ENCODE data around the gene EVI5L.

EVI5L gene

GRCh38 chr19:7911508-7912143, 81.6 kb downstream of the EVI5L start:
- H3K27ac ChIP-seq, result peak overlapping the region; percentile 32
- POLR2A ChIA-PET (ENCODE audit: low non-redundant PET), result interaction anchor here (0.8 kb wide), 1 partner anchor 10 kb away, joined by 4 read pairs; no protein-coding TSS in a partner anchor
- CTCF ChIA-PET, result interaction anchor here (0.6 to 1.2 kb wide), 4 partner anchors 17 to 470 kb away, joined by 3 to 4 read pairs (median 3); no protein-coding TSS in a partner anchor

GRCh38 chr19:7912144-7912696, 82.2 kb downstream of the EVI5L start:
- CTCF ChIA-PET, result interaction anchor here (1.2 kb wide), 1 partner anchor 43 kb away, joined by 3 read pairs; no protein-coding TSS in a partner anchor
- no peak for TF ChIP-seq CTCF (conservative IDR thresholded peaks at IDR 0.05; ENCODE audit: low read depth)
- peak overlapping the region; percentile 32; the same call in 1 of the 2 replicates for H3K27ac ChIP-seq
- POLR2A ChIA-PET (ENCODE audit: low non-redundant PET), result no interaction called here
- DNase-seq (ENCODE audit: low spot score), result no peak

More at GRCh38 chr19:7911508-7912143, 81.6 kb downstream of the EVI5L start:
- DNase-seq (ENCODE audit: low spot score), result no peak
- TF ChIP-seq CTCF (conservative IDR thresholded peaks at IDR 0.05; ENCODE audit: low read depth), result no peak

GRCh38 chr19:7912697-7913564, 82.9 kb downstream of the EVI5L start:
- TF ChIP-seq CTCF (conservative IDR thresholded peaks at IDR 0.05; ENCODE audit: low read depth), result no peak
- no peak for DNase-seq (ENCODE audit: low spot score)
- CTCF ChIA-PET, result interaction anchor here (0.7 kb wide), 1 partner anchor 351 kb away, joined by 3 read pairs; no protein-coding TSS in a partner anchor
- POLR2A ChIA-PET (ENCODE audit: low non-redundant PET), result interaction anchor here (0.7 kb wide), 1 partner anchor 10 kb away, joined by 3 read pairs; no protein-coding TSS in a partner anchor
- no peak overlapping the region for H3K27ac ChIP-seq

GRCh38 chr19:7913652-7914051, 83.6 kb downstream of the EVI5L start:
- no peak for TF ChIP-seq CTCF (conservative IDR thresholded peaks at IDR 0.05; ENCODE audit: low read depth)
- peak overlapping the region; percentile 24; the same call in 1 of the 2 replicates for H3K27ac ChIP-seq
- DNase-seq (ENCODE audit: low spot score), result no peak
- ChIA-PET CTCF (interaction anchor here (0.7 kb wide), 1 partner anchor 350 kb away, joined by 3 read pairs; no protein-coding TSS in a partner anchor), POLR2A (ENCODE audit: low non-redundant PET) (no interaction called here)

GRCh38 chr19:7914099-7914498, 84.1 kb downstream of the EVI5L start:
- ChIA-PET POLR2A (ENCODE audit: low non-redundant PET) (no interaction called here), CTCF (no interaction called here)
- TF ChIP-seq CTCF (conservative IDR thresholded peaks at IDR 0.05; ENCODE audit: low read depth), result no peak
- peak overlapping the region; percentile 24; the same call in 1 of the 2 replicates for H3K27ac ChIP-seq
- no peak for DNase-seq (ENCODE audit: low spot score)

Data from RWPE1 (cell line).